NCI-H82 (cell line): ENCODE data around the gene SCEL.
"Not testable (repeated sequence)": the region's sequence is repeated elsewhere in the genome, so short reads cannot be mapped to it uniquely, and the experiment has no call there.

ENCODE experiments used
- DNase-seq: peaks from one replicate; lab custom pipeline; 2025; lab: John Stamatoyannopoulos, UW

SCEL gene

DNA sequence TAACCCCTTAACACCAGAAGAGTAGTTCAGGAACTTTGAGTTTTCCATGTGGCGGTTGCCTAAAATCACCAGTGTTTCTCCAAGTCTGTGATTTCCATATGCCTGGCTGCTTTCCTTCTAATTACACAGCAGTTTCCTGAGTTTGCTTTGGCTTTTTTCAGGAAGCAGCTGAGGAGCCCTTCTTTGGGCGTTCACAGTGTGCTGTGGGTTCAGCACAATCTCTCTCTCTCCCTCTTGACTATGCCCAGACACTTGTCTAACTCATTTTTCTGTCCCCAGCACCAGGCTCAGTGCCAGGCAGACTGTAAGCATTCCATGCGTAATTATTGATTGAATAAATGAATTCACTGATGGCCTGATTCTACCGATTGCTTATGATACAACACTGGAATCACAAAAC lies 19.7 kb downstream of the SCEL start:
- no peak for DNase-seq

DNA sequence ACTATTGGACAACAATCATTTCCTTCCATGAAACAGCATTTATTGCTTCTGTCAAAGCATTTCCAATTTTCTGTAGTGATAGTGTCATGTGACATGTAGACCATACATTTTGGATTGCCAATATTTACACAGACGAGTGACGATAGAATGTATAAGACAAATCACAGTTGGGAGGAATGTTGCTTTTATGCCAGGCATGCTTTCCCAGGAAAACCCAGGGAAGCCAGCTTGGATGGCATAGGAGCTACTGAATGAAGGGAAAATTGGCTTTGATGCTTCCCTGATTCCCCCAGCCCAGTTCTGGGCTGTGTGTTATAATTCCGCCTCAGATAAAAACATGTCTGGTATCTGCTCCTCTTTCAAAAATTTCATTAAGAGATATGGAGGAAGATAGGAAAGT lies 22.5 kb downstream of the SCEL start:
- DNase-seq: no peak

DNA sequence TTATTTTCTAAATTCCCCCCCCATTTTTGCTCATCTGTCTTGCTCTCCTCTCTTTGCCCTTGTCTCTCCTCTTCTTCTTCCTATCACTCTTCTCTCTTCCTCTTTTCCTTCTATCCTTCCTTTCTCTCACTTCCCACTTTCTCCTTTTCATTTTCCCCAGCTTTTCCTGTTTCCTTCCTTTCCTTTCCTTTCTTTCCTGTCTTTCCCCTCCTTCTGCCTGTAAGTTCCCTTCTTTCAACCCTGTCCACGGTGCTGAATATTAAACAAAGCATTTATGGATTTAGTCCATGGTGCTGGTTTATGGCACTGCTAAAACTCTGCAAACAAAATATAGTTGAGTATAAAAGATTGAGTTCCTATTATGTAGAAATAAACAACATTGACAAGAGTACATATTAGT lies 27.6 kb downstream of the SCEL start:
- DNase-seq: no peak

DNA sequence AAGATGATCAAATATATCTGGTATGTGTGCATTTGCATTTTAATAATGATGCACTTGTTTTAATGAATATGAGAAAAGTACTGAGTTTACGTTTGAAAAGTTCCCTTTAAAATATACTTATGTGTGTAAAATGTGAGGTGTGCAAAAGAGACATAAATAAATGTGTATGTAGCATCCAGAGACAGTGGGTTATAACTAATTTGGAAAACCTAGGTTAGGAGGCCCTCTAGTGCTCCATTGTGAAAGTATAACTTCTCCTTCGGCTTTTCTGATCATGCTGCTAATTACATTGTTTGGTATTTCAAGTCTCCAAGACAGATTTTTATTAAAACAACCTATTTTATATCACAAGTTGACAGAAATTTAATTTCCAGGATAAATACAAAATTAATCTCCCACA lies 30.1 kb downstream of the SCEL start:
- peak; percentile 79 for DNase-seq

DNA sequence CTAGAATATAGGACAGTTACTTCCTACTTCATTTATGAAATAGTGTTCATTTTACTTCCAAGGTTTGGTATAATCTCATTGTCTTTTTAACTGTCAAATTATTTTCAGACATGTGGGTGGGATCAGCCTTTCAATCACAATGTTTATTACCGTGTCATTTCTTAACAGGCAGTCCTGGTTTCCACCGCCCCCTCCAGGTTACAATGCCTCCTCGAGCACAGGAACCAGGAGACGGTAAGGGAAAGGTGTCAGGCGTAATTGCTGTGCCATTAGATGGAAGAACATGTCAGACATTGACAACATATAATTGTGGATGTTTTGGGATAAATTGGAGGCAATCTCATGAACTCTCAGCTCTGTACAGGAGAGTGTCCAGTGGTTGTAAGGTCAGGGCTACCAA lies 36.5 kb downstream of the SCEL start:
- no peak for DNase-seq

DNA sequence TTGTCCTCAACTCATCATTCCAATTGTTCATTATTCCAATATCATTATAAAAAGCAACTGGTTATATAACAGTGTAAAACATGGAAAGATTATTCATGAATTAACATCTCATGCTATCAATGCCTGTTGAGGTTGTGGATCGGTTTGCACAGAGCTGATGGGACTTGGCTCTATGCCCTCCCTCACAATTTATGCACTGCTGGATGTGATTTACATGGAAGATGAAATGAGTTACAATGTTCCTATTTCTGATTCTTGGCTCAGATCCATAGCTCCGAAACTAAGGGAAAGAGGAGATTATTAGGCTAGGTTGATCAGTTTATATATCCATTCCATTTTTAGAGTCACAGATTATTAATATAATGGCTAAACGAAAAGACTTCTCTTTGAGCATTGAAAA lies 38.6 kb downstream of the SCEL start:
- no peak for DNase-seq

DNA sequence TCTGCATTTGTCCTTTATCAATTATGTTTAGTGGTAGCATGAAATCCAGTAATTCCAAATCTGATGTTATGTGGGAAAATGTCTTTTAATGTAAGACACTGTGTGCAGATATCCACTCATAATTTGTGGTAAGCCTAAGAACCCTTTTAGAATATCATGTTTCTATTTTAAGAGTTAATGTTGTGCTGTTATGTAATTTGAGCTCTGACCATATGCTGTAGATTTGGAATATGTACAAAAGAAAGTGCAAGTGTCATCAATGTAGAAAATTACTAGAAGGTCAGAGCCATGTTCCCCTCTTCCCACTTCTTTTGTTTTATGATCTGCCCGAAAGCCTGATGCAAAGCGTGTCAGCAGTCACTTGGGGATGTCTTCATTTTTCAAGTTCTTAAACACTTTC lies 44.5 kb downstream of the SCEL start:
- DNase-seq: peak; percentile 57

DNA sequence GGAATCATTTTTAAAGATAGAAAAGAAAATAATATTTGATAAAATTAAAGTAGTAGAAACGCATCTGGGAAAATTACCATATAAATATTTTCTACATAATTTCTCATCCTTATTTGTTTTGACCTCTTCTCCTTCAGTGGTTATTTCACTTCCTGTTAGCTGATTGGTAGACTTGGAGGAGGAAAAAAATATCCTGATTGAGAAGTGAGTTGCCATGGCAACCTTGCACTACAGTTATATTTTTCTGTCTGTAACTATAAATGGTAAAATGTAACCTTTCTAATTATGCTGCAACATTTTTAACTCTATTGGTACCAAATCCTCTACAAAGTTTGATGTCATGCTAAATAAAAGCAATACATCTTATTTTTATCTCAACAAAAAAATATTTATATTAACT lies 45.2 kb downstream of the SCEL start:
- DNase-seq: no peak

DNA sequence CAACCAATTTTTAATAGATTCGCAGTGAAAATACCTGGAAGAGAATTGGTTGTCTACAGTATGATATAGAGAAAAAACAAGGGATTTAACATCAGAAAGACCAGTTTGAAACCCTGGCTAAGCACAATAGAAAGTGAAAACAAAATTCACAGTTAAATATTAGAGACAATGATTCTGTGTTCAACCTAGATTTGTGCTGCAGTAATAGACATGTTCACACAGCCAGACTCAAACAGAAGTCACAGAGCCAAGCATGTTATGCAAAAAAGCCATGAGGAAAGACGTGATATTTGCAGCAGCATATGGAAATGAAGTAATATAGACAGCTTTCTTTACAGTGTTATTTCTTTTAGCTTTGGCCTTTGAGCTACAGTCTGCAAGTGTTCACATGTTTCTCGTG lies 48.1 kb downstream of the SCEL start:
- DNase-seq: no peak

DNA sequence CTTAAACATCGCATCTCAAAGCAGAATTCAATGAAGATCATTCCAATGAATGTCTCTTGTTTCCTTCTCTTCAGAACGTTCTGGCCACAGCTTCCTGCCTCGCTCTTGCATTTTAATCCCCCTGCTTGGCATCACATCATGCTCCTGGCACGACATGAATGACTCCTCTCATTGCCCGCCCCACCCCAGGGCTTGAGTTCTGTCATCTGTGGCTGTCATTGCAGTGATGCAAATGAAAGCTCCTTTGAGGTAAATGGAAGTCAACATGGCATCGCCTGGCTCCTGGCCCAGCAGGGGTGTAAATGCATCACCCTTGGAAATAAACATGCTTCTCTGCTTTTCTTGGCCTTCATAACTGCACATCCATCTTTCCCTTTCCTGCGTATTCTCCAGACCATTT lies 48.6 kb downstream of the SCEL start:
- DNase-seq: no peak

DNA sequence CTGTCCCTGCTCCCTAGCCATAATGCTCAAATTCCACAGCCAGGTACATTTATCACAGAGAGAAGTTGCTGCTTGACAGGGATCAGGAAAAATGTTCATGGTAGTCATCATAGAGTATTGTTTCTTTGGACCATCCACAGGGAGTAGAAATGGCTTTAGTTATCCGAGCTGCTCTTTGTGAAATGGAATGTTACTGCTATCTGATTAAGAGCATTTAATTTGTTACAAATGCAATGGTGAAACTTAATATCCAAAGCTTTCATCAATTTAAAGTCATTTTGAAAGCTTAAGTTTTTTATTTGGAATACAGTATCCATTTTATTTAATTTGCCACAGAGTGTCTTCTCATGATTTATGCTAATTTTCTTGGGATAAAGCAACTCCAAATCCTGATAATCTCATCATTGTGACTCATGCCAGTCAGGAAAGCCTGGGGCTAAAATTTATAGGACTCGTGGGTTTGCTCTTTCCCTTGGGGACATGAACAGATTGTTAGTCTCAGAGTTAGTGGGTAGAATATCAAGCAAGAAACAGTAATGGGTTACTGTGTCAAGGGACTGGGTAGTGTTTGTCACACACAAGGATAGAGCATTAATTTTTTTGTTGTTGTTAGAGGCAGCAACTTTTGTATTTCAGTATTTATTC lies 59.8 kb downstream of the SCEL start:
- DNase-seq: peak; percentile 95

DNA sequence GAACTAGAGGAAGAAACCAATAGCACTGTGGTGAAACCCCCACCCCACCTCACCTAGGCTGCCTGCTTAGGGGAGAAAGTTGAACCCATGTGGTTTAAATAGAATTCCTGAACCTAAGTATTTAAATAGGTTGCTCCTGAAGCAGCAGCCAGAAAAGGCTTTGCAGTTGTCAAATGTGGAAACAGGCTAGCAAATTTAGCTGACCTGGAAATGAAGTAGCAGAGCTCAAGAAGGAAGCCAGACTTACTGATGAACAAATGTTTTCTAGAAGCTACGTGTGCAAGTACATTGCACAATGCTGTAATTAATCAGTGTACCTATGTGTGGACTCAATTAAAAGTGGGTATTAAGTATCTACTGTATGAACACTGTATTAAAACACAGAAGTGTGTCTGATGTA lies 61.3 kb downstream of the SCEL start:
- DNase-seq: no peak

DNA sequence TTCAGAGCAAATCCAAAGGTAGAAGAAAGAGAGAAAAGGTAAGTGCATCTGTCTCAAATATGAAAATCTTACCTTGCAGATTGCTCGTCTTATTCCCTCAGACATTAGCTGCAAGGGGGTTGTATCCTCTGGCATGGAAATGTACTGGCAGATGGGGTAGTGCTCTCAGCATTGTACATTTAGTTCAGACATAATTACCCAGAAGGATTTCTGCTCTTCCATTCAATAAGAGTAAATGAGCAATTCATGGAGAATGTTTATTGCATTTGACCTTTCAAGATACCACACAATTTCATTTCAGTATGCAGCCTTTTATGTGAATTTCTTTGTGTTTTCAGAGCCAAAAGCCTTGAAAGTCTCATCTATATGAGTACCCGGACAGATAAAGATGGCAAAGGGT lies 63.8 kb downstream of the SCEL start:
- peak; percentile 83 for DNase-seq

DNA sequence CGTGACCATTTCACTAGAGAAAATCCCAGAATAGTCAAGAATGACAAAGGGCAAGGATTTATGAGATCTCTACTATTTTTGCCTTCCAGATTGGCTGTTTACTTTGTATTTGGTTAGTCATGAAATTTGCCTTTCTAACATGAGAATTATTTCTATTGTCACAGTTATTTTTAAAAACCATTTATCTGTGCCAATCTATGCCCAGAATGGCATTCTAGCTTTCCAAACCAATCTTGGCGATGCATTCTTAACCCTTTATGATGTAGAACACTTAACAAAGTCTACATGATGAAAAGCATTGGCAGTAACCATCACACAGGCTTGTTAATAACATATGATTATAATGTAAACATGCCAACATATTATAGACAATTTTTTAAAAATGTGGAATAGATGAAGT lies 65.2 kb downstream of the SCEL start:
- no peak for DNase-seq

DNA sequence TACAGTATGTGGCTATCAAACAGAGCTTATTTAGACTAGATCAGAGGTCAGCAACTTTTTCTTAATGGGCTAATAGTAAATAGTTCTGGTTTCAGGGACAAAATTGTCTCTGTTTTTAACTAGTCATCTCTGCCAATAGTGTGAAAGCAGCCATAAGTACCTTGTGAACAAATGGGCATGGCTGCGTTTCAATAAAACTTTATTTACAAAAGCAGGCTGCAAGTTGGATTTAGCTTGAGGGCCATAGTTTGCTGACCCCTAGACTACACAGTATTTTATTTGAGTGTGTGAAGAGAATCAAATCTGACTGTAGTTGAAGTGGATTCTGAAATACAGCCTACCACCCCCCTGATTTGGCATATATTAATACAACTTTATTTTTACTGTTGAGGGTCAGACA lies 75.6 kb downstream of the SCEL start:
- DNase-seq: no peak

DNA sequence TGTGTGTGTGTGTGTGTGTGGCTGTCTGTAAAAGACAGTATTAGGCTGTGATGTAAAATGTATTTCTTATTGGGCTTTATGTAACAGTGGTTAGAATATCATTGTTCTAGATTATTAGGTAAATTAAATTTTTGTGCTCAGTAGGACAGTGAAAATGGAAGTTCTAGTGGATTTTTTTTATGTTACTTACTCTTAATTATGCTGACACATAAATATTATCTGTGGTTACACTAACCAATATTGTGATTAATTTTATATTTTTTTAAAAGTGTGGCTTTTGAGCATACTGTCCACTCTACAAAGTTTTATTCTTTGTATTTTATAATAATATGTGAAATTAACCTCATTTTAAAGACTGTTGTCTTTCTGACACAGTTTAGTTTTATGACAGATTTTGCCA lies 80.5 kb downstream of the SCEL start:
- DNase-seq: no peak

DNA sequence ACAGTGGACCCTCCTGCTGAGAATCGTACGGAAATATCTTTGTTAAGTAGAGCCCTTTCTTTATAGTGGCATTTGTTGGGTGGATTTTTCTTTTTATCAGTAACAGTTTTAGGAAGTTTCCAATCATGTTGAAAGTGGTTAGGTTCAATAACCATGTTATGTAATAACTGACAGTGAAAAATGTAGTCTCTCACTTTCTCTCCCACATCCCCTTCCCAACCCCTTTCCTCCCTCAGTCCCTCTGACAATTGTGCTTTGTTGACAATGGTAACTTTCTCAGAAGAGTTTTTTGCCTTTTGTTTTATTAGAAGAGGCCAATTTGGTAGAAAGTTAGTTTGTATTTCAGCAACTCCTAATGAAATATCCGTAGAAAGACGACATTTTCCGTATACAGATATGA lies 84.1 kb downstream of the SCEL start:
- no peak for DNase-seq

DNA sequence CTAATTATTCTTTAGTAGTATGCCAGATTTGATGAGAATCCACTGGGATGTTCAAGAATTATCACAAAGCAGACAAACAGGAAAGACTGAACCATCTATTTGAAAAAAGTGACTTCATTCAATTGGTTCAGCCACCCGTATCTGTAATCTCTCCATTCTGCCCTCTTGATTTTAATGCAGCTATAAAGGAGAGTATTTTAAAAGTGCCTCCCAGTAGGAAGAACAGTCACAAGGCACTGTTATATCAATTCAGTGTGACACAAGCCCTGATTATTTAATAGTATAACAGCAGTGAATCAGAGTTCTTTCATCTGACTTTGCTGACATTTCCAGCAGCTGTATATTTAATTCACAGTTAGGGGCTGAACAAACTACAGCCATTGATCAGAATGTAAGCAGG lies 84.6 kb downstream of the SCEL start:
- DNase-seq: no peak

DNA sequence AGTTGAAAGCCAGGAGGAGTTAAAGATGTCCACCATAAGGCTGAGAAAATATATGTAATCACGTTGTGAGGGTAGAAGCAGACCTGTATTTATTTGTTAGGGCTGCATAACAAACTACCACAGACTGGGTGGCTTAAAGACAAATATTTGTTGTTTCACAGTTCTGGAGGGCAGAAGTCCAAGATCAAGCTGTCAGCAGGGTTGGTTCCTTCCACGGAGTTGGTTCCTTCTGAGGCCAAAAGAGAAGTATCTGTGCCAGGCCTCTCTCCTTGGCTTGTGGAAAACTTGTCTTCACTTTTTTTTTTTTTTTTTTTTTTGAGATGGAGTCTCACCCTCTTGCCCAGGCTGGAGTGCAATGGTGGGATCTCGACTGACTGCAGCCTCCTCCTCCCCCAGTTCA lies 88.3 kb downstream of the SCEL start:
- no peak for DNase-seq

DNA sequence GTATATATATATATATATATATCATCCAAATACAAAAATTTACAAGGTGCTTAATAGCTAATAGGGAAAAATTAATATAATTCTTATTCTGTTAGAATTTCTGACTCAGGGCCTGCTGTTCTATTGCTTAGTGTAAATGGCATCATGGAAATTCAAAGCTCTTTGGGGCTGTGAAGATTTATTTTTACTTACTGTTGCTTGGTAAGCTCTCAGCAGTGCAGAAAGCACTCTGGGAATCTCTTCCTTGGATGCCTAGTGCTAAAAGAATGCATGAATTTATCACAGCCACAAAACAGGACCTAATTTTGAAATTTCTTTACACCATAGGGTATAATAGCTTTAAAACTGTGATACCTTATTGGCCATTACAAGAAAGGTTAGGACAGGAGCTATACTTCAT lies 92.7 kb downstream of the SCEL start:
- peak; percentile 24 for DNase-seq

DNA sequence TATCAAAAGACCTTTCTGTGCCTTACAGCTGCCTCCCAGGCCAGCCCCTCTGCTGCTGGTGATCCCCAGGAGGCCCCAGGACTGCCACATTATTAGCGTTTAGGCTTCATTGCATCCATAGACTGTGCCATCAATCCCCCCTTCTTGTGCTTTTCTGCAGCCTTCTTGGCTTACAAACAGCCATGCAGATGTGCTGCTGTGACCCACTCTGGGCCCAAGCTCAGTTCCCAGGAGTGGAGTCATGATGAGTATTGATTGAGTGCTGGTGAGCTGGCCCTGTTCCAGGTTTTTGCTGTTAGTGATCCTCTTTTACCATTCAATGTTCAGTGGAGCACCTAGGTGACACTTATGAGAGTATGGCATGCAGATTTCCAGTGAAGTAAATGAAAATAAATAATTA lies 102.1 kb downstream of the SCEL start:
- DNase-seq: peak; percentile 59

DNA sequence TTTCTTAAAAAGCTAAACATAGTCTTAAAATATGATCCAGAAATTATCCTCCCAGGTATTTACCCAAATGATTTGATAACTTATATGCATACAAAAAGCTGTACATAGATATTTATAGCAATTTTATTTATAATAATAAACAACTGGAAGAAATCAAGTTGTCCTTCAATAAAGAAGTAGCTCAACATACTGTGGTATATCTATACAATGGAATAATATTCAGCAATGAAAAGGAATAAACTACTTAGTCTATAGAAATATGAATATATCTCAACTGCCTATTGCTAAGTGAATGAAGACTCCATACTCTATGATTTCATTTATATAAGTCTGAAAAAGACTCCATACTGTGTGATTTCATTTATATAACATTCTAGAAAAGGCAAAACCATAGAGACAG lies 114.9 kb downstream of the SCEL start:
- DNase-seq: no peak

DNA sequence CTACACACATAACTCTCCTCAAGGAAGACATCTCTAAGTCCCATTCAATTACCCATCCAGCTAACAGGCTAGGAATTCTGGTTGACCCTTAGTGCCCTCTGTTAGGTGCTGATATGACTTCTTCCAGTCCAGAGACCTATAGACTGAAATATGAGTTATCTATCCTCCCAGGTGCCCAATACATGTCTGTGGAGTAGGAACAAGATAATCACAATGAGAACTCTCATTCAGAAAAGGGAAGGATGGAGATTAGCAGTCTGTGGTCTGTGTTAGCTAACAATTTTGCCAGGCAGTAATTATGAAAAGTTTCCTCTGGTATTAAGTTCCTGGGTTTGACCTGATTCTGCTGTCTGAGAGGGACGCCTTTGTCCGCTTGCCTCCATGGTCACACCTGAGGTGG lies 117.8 kb downstream of the SCEL start:
- no peak for DNase-seq

DNA sequence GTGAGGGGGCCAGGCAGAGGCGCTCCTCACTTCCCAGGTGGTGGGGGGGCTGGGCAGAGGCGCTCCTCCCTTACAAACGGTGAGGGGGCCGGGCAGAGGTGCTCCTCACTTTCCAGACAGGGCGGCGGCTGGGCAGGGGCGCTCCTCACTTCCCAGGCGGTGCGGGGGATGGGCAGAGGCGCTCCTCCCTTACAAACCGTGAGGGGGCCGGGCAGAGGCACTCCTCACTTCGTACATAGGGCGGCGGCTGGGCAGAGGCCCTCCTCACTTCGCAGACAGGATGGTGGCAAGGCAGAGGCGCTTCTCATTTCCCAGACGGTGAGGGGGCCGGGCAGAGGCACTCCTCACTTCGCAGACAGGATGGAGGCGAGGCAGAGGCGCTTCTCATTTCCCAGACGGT lies 124.5 kb downstream of the SCEL start:
- not testable (repeated sequence) for DNase-seq

DNA sequence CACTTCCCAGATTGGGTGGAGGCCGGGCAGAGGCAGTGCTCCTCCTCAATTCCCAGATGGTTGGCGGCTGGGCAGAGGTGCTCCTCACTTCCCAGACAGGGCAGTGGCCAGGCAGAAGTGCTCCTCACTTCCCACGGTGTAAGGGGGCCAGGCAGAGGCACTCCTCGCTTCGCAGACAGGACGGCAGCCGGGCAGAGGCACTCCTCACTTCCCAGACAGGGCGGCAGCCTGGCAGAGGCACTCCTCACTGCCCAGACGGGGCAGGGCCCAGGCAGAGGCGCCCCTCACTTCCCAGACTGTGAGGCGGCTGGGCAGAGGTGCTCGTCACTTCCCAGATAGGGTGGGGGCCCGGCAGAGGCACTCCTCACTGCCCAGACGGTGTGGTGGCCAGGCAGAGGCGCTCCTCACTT lies 125.3 kb downstream of the SCEL start:
- no peak for DNase-seq
